Activated CD4-positive, alpha-beta memory T cell treated with anti-CD3 and anti-CD28 coated beads, Interleukin-2, amount 10 ng/mL, durations not matched to agents 7 days and 5 days (primary cell): ENCODE data around the gene METTL9. TPM values are rescaled to one million over a fixed set of nuclear protein-coding genes. Genes with fewer than 3 reads are reported as not detected.
"Not testable (repeated sequence)": the region's sequence is repeated elsewhere in the genome, so short reads cannot be mapped to it uniquely, and the experiment has no call there.

Experiments used
- CTCF ChIA-PET: fragments of 350-600 bp; sonication (Branson Sonifier 250); formaldehyde crosslinking; loops from one replicate; lab custom pipeline; 2021; ENCODE audit warnings: antibody characterized with exemption, inconsistent platforms; lab: Charles Lee
- POLR2A ChIA-PET: fragments of 350-600 bp; sonication (Branson Sonifier 250); formaldehyde crosslinking; loops from one replicate; lab custom pipeline; 2021; ENCODE audit warnings: antibody characterized with exemption; lab: Charles Lee
- DNase-seq: peaks from one replicate; pipeline ENCODE4 v3.0.0-alpha.2; 2020
- H3K27ac Mint-ChIP-seq: one replicate; pipeline ENCODE4 v1.8.0; 2021; ENCODE audit warnings: mild to moderate bottlenecking, mixed read lengths
- H3K27me3 Mint-ChIP-seq: one replicate; pipeline ENCODE4 v1.8.0; 2021; ENCODE audit warnings: mixed read lengths
- H3K36me3 Mint-ChIP-seq: one replicate; pipeline ENCODE4 v1.8.0; 2021; ENCODE audit warnings: low read depth, mixed read lengths
- H3K4me1 Mint-ChIP-seq: one replicate; pipeline ENCODE4 v1.8.0; 2021; ENCODE audit warnings: mixed read lengths
- H3K4me3 Mint-ChIP-seq: one replicate; pipeline ENCODE4 v1.8.0; 2021; ENCODE audit warnings: mild to moderate bottlenecking, mixed read lengths
- H3K9me3 Mint-ChIP-seq: one replicate; pipeline ENCODE4 v1.8.0; 2021; ENCODE audit warnings: mixed read lengths
- total RNA-seq, 2 experiments: library from RNA; stranded (reverse); gene quantifications; one replicate each; pipeline ENCODE4 v1.2.3, GENCODE V29; 2021

Gene METTL9
- total RNA-seq, 2 experiments from 2014 or later, result 84.2 to 86.1 TPM

- DNase-seq, result no peak
- ChIA-PET CTCF (interaction anchor here (4.7 kb wide), 1 partner anchor 50 kb away, joined by 80 read pairs; no protein-coding TSS in a partner anchor), POLR2A (interaction anchor here (1.2 kb wide), 1 partner anchor 14 kb away, joined by 3 read pairs; no protein-coding TSS in a partner anchor)
- Mint-ChIP-seq H3K36me3 (peaks cover 16% of the 10 kb centered on the region), H3K27ac (no peak overlapping the region), H3K27me3 (peaks cover 5% of the 10 kb centered on the region), H3K4me1 (peaks cover 46% of the 10 kb centered on the region), H3K9me3 (no peaks in the 10 kb centered on the region), H3K4me3 (no peak overlapping the region)
Observed at GRCh38 chr16:21659124-21659523, 59.7 kb downstream of the METTL9 start.

DNA sequence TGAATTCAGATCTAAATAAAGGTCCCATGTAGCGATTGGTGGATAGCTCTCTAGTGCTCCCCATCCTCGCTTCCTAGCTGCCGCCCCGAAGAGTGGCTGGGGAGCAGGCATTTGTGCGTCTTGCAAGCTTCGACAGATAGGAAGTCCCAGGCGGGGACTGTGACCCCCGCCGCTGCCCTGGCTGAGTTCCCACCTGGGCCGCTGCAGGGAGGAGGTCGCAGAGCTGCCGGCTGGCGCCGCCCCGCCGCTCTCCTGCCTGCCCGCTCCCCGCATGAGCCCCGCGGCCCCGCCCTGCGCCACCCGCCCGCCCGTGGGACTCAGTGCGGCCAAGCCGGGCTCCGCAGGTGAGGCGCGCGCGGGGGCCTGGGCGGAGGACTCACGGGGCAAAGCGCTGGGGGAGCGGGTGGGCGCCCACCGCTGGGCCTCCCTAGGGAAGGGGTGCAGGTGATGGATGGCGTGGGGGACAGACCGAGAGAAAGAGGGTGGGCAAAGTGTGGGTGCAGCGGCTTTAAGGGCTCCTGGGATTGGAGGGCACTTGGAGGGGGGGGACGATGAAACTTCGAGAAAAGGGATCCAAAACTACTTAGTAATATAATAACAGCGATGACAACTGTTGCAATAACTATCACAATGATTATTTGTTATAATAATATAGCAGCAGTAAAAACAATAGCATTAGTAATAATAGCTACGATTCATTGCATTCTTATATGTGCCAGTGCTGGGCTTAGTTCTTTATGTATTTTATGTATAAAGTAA, 64.7 kb downstream of the METTL9 start, which contains the start of gene OTOA:
Gene OTOA (plus strand): TSS at position 80 of the 759 bp plus-strand sequence. CDS start 14,547 bp downstream, outside the sequence.
- Mint-ChIP-seq H3K9me3 (no peaks in the 10 kb centered on the region), H3K4me3 (no peak within 1 kb of the TSS), H3K27ac (no peak within 1 kb of the TSS), H3K4me1 (peaks cover 17% of the 10 kb centered on the region), H3K36me3 (no peaks in the 10 kb centered on the region), H3K27me3 (peaks cover 10% of the 10 kb centered on the region)
- DNase-seq, result no peak
- ChIA-PET POLR2A (no interaction called here), CTCF (interaction anchor here (1.2 kb wide), 1 partner anchor 44 kb away, joined by 6 read pairs; no protein-coding TSS in a partner anchor)

GRCh38 chr16:21664801-21665492, 65.6 kb downstream of the METTL9 start:
- Mint-ChIP-seq H3K27me3 (peaks cover 10% of the 10 kb centered on the region), H3K4me1 (peaks cover 17% of the 10 kb centered on the region), H3K27ac (no peak overlapping the region), H3K4me3 (no peak overlapping the region), H3K36me3 (no peaks in the 10 kb centered on the region), H3K9me3 (no peaks in the 10 kb centered on the region)
- no peak for DNase-seq
- POLR2A ChIA-PET, result no interaction called here
- CTCF ChIA-PET, result interaction anchor here (2.7 kb wide), 1 partner anchor 8 kb away, joined by 14 read pairs; no protein-coding TSS in a partner anchor

GRCh38 chr16:21666772-21667171, 67.4 kb downstream of the METTL9 start:
- Mint-ChIP-seq H3K4me3 (no peak overlapping the region), H3K9me3 (no peaks in the 10 kb centered on the region), H3K36me3 (no peaks in the 10 kb centered on the region), H3K27me3 (peaks cover 19% of the 10 kb centered on the region), H3K27ac (no peak overlapping the region), H3K4me1 (peaks cover 6% of the 10 kb centered on the region)
- POLR2A ChIA-PET, result no interaction called here
- DNase-seq, result no peak
- CTCF ChIA-PET, result interaction anchor here (2.7 kb wide), 1 partner anchor 9 kb away, joined by 14 read pairs; no protein-coding TSS in a partner anchor

GRCh38 chr16:21667575-21667974, 68.2 kb downstream of the METTL9 start:
- no peak overlapping the region for H3K4me3 Mint-ChIP-seq
- H3K27me3 Mint-ChIP-seq, result peaks cover 19% of the 10 kb centered on the region
- H3K9me3 Mint-ChIP-seq, result no peaks in the 10 kb centered on the region
- DNase-seq, result no peak
- CTCF ChIA-PET, result interaction anchor here (0.6 to 2.7 kb wide), 3 partner anchors 10 to 41 kb away, joined by 3 to 14 read pairs (median 4); no protein-coding TSS in a partner anchor
- peaks cover 5% of the 10 kb centered on the region for H3K4me1 Mint-ChIP-seq
- no peak overlapping the region for H3K27ac Mint-ChIP-seq
- no peaks in the 10 kb centered on the region for H3K36me3 Mint-ChIP-seq
- POLR2A ChIA-PET, result no interaction called here

- no peaks in the 10 kb centered on the region for H3K36me3 Mint-ChIP-seq
- H3K27me3 Mint-ChIP-seq, result peaks cover 20% of the 10 kb centered on the region
- H3K9me3 Mint-ChIP-seq, result no peaks in the 10 kb centered on the region
Observed at GRCh38 chr16:21673469-21673868, 74.1 kb downstream of the METTL9 start.

DNA sequence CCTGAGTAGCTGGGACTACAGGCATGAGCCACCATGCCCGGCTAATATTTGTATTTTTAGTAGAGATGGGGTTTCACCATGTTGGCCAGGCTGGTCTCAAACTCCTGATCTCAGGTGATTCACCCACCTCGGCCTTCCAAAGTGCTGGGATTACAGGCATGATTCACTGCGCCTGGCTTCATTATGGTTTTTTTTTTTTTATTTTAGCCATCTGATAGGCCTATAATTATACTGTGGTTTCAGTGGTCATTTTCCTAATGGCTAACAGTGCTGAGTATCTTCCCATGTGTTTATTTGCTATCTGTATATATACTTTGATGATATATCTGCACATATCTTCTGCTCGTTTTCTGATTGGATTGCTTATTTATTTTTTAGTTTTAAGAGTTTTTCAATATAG, 75.1 kb downstream of the METTL9 start:
- not testable (repeated sequence) for H3K4me3 Mint-ChIP-seq
- CTCF ChIA-PET, result interaction anchor here (2.5 kb wide), 1 partner anchor 17 kb away, joined by 9 read pairs; no protein-coding TSS in a partner anchor

More at GRCh38 chr16:21673469-21673868, 74.1 kb downstream of the METTL9 start:
- Mint-ChIP-seq H3K4me1 (no peaks in the 10 kb centered on the region), H3K4me3 (no peak overlapping the region), H3K27ac (no peak overlapping the region)
- POLR2A ChIA-PET, result no interaction called here
- CTCF ChIA-PET, result interaction anchor here (2.5 kb wide), 1 partner anchor 16 kb away, joined by 9 read pairs; no protein-coding TSS in a partner anchor
- DNase-seq, result no peak

DNA sequence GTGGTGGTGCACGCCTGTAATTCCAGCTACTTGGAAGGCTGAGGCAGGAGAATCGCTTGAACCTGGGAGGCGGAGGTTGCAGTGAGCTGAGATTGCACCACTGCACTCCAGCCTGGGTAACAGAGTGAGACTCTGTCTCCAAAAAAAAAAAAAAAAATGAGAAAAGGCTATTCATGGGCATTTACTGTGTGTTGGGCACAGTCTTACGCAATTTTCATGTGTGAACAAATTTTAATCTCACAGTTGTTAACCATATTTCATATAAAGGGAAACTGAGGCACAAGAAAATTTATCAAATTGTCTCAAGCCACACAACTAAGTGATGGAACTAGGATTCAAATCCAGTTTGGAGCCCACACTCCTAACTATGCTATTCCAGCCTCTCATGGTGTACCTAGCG, 81.3 kb downstream of the METTL9 start:
- H3K4me3 Mint-ChIP-seq, DNase-seq, POLR2A ChIA-PET, H3K4me1 Mint-ChIP-seq, CTCF ChIA-PET, H3K36me3 Mint-ChIP-seq, H3K9me3 Mint-ChIP-seq, H3K27ac Mint-ChIP-seq: not testable (repeated sequence)
- peaks cover 12% of the 10 kb centered on the region for H3K27me3 Mint-ChIP-seq

More for the DNA sequence above, 75.1 kb downstream of the METTL9 start:
- H3K27ac Mint-ChIP-seq, POLR2A ChIA-PET, H3K4me1 Mint-ChIP-seq, H3K36me3 Mint-ChIP-seq, DNase-seq, H3K9me3 Mint-ChIP-seq: not testable (repeated sequence)
- H3K27me3 Mint-ChIP-seq, result peaks cover 21% of the 10 kb centered on the region

DNA sequence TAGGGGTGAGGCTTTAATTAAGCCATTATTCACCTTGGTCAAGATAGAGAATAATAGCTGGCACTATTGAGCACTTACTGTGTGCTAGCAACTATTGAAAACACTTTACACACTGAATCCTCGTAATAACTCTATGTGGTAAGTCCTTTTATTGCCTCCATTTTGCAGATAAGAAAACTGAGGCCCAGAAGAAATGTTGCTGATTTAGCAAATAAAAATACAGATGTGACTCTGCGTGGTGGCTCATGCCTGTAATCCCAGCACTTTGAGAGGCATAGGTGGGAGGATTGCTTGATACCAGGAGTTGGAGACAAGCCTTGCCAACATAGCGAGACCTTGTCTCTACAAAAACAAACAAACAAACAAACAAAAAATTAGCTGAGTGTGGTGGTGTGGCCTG, 83.8 kb downstream of the METTL9 start:
- CTCF ChIA-PET, result interaction anchor here (0.7 to 1.7 kb wide), 3 partner anchors 26 to 277 kb away, joined by 3 to 5 read pairs (median 3); no protein-coding TSS in a partner anchor
- Mint-ChIP-seq H3K27ac (no peak overlapping the region), H3K4me3 (no peak overlapping the region), H3K4me1 (no peaks in the 10 kb centered on the region), H3K27me3 (peaks cover 3% of the 10 kb centered on the region), H3K36me3 (no peaks in the 10 kb centered on the region), H3K9me3 (no peaks in the 10 kb centered on the region)
- DNase-seq, result no peak
- POLR2A ChIA-PET, result no interaction called here

GRCh38 chr16:21684199-21684598, 84.8 kb downstream of the METTL9 start:
- H3K27ac Mint-ChIP-seq, result no peak overlapping the region
- H3K9me3 Mint-ChIP-seq, result no peaks in the 10 kb centered on the region
- DNase-seq, result peak; percentile 25
- H3K27me3 Mint-ChIP-seq, result peaks cover 4% of the 10 kb centered on the region
- CTCF ChIA-PET, result interaction anchor here (0.6 to 1.2 kb wide), 6 partner anchors 9 to 100 kb away, joined by 3 to 5 read pairs (median 3); no protein-coding TSS in a partner anchor
- POLR2A ChIA-PET, result no interaction called here
- no peaks in the 10 kb centered on the region for H3K36me3 Mint-ChIP-seq
- no peaks in the 10 kb centered on the region for H3K4me1 Mint-ChIP-seq
- H3K4me3 Mint-ChIP-seq, result no peak overlapping the region

GRCh38 chr16:21685034-21685455, 85.7 kb downstream of the METTL9 start:
- no peaks in the 10 kb centered on the region for H3K9me3 Mint-ChIP-seq
- ChIA-PET POLR2A (no interaction called here), CTCF (interaction anchor here (0.6 to 1.0 kb wide), 3 partner anchors 8 to 399 kb away, joined by 3 to 4 read pairs (median 3); no protein-coding TSS in a partner anchor)
- H3K4me3 Mint-ChIP-seq, result no peak overlapping the region
- H3K4me1 Mint-ChIP-seq, result no peaks in the 10 kb centered on the region
- H3K36me3 Mint-ChIP-seq, result no peaks in the 10 kb centered on the region
- H3K27ac Mint-ChIP-seq, result no peak overlapping the region
- peaks cover 8% of the 10 kb centered on the region for H3K27me3 Mint-ChIP-seq
- no peak for DNase-seq

DNA sequence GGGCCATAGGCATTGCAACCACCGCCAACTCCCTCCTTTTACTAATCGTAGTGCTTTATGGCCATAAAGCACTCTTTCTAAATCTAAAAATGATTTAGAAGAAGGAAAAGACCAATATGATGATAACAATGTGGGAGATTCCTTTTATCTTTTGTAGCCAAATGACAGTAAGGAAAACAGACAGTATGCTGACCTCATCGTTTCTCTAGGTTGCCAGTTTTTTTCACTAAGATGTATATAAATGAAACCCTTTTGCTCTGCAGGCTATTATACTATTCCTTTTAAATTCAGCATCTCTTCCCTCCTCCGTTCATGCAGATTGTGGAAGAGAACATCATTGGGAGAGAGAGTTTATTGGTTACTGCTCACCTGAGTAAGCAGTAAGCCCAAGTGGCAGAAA, 89.7 kb downstream of the METTL9 start:
- POLR2A ChIA-PET, result no interaction called here
- Mint-ChIP-seq H3K9me3 (no peaks in the 10 kb centered on the region), H3K4me3 (no peak overlapping the region), H3K27me3 (peaks cover 6% of the 10 kb centered on the region), H3K36me3 (no peaks in the 10 kb centered on the region), H3K27ac (no peak overlapping the region), H3K4me1 (no peaks in the 10 kb centered on the region)
- no peak for DNase-seq
- CTCF ChIA-PET, result no interaction called here

- CTCF ChIA-PET, H3K4me1 Mint-ChIP-seq, POLR2A ChIA-PET, H3K4me3 Mint-ChIP-seq, H3K9me3 Mint-ChIP-seq, DNase-seq, H3K36me3 Mint-ChIP-seq, H3K27ac Mint-ChIP-seq, H3K27me3 Mint-ChIP-seq: not testable (repeated sequence)
Observed at GRCh38 chr16:21690967-21691366, 91.6 kb downstream of the METTL9 start.
